Endothelial cell of hepatic sinusoid (primary cell): ENCODE results near the gene REST.

Source experiments
- in situ Hi-C: cut with HindIII; loops from 2 replicates; pipeline ENCODE4 v1.10.0; 2017; ENCODE audit warnings: low sequenced_read_pairs

REST gene

DNA sequence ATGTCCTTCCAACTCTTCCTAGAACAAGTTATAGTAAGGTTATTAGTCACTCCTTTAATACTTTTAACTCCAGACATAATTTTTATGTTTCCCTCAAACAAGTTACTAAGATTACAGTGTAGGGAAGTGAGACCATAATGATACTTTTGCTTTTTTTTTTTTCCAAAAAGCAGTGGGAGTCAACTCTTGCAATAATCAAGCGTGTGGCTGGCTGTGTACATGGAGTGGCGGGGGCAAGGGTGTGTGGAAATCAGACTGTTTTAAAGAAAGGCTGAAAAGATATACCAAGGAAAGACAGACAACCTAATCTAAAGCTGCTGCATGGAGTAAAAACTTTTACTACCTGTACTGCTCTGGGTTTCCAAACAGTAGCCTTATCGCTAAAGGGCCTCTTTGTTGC is 65.6 kb downstream of the REST start:
- in situ Hi-C loops, result no loop called here

DNA sequence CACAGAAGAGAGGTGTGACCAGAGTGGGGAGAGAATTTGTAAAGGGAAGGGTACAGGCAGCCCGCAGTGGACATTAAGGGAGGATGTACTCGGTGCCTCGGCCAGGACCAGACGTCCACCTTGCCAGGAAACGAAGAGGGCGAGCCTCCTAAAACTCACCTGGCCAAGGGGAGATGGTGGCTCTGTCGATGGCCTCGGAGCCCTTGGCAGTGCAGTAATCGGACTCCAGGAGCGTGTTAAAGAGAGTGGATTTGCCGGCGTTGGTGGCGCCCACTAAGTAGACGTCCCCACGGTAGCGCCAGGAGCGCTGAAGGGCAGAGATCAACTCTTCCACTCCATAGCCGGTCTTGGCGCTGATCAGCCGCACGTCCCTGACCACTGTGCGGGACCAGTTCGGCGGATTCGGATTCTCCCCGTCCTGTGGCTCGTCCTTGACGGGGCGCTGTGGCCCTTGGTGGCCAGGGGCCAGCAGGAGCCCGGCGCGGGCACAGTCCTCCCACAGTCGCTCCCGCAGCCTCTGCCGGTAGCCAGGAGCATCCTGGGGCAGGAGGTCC is 68.7 kb downstream of the REST start:
- in situ Hi-C loops, result no loop called here

DNA sequence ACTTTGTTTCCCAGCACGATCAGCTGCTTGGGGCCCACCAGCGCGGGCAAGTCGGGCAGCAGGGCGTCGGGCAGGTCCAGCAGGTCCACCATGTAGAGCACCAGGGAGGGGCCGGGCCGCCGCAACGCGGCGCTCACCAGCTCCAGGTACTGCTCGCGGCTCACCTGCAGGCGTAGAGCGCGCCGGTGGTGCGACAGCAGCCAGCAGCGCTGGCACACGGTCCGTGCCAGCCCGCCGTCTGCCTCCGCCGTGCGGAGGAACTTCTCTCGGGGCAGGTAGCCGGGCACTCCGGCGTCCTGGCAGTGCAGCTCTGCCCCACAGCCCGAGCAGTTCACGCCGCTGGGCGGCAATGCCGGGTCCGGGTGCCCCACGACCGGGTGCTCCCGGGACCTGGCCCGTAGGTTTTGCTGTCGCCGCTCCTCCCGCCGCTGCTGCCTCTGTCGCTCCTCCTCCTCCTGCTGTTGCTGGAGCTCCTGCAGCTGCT is 69.2 kb downstream of the REST start:
- in situ Hi-C loops, result no loop called here

DNA sequence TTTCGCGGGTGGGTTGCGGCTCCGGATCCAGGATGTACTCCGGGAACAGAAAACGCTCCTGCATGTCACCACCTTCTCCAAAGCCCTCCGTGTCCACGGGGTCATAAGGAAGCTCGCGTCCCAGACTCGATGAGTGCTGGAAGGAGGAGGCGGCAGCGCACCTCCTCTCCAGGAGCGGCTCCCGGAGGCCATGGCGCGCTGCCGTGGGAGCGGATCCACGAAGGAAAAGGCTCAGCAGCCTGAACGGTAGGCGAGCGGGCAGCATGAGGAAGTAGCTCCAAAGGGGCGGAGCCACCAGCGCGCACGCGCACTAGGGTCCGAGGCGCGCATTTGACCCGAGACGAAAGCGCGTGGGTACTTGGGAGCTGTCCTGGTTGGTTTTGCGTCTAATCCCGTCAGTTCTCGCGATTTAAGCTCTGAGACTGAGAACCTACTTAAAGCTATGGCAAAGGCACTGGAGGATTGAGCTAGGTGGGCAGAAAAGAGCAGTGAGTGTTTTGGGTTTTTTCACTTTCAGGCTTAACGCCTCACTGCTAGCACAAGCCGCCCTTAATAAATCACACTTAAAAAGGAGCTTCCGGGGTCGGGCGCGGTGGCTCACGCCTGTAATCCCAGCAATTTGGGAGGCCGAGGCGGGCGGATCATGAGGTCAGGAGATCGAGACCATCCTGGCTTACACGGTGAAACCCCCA is 69.8 kb downstream of the REST start, which contains the start of gene NOA1:
Gene NOA1 (minus strand): TSS at position 286 of the 692 bp plus-strand sequence. CDS start 21 bp downstream, at position 265.
- in situ Hi-C loops, result no loop called here

DNA sequence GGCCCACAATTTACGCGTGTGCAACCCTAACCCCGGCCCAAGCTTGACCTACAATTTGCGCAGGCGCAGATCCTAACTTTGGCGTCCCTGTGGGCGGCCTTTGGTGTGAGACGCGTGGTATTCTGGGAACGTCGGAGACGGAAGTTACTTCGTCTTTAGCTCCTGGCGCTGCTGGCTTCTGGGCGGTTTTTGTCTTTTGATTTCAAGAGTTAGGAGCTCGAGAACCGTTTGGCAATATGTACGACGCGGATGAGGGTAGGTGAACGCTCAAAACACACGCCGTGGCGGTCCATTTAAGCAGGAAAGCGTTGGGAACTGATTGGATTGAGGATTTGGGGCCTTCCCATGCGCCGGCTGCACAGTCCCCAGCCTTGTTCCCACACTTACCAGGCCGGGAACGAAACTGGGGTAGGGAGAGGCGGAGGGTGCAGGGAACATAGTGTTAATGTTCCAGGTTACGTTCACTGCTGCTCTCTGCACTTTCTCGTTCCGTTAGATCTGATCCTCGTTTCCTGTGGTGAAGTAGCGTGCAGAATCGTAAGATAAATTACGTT is 71.1 kb downstream of the REST start, which contains the start of gene POLR2B:
Gene POLR2B (plus strand): TSS at position 147 of the 554 bp plus-strand sequence. CDS start 90 bp downstream, at position 237.
- in situ Hi-C loops, result no loop called here

DNA sequence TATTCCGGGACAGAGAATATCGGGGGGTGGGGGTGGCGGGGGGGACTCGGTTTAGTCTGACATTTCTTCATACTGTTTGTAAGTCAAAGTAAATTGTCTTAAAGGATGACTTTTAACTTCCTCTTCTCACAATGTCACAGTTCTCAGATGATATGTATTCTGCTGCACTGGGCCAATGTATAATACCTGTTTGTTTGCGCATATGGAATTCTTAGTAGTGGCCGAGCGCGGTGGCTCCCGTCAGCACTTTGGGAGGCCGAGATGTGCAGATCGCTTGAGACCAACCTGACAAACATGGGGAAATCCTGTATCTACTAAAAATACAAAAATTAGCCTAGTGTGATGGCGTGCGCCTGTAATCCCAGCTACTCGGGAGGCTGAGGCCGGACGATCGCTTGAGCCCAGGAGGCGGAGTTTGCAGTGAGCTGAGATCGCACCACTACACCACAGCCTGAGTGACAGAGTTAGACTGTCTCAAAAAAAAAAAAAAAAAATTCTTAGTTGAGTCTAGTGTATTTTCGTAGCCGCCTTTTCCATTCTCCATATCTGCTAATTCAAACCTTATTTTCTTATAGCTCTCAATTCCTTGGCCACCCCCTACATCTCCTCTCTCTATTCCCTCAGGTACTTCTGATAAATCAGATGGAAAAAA is 71.8 kb downstream of the REST start:
- in situ Hi-C loops, result no loop called here

DNA sequence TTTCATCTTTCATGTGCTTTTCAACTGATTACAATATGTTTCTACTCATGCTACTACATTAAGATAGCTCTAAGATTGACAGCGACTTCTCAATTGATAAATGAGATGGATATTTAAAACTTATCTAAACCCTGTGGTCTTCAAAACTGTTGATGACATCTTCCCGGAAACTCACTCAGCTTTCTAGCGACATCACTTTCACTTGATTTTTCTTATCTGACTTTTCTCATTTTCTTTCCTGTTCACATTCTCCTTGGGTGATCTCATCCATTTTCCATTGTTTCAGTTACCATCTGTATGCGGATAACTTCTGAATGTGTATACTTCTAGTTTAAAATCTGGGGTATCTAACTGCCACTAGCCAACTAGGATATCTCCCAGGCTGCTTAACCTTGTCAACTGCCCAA is 74.1 kb downstream of the REST start:
- in situ Hi-C loops, result no loop called here

DNA sequence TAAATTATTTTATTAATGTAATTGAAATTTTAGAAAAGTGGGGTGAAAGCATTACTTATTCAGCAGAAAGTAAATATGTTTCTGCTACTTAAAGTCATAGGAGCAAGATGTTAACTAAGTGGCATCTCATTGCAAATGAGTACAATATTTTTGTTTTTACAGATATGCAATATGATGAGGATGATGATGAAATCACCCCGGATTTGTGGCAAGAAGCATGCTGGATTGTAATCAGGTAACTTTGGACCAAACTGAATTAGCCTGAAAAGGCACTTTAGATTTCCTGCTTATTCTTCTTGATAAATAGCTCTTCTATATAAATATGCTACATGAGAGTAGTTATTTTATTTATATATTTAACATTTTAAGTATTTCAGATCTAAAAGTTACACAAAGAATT is 78.5 kb downstream of the REST start:
- in situ Hi-C loops, result no loop called here

DNA sequence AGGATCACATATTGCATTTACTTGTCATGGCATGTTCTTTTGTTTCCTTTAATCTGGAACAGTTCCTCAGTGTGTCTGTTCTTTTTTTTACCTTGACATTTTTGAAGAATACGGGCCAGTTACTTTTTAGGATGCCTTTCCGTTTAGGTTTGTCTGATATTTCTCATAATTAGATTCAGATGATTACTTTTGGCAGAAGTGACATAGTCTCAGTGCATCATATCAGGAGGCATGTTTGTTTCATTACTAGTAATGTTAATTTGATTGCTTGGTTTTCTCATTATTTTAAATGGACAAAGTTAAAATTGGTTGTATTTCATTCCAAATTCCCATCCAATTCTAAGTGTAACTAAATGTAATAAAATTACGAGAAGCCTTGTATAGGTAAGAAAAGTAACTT is 79.3 kb downstream of the REST start:
- in situ Hi-C loops, result no loop called here

DNA sequence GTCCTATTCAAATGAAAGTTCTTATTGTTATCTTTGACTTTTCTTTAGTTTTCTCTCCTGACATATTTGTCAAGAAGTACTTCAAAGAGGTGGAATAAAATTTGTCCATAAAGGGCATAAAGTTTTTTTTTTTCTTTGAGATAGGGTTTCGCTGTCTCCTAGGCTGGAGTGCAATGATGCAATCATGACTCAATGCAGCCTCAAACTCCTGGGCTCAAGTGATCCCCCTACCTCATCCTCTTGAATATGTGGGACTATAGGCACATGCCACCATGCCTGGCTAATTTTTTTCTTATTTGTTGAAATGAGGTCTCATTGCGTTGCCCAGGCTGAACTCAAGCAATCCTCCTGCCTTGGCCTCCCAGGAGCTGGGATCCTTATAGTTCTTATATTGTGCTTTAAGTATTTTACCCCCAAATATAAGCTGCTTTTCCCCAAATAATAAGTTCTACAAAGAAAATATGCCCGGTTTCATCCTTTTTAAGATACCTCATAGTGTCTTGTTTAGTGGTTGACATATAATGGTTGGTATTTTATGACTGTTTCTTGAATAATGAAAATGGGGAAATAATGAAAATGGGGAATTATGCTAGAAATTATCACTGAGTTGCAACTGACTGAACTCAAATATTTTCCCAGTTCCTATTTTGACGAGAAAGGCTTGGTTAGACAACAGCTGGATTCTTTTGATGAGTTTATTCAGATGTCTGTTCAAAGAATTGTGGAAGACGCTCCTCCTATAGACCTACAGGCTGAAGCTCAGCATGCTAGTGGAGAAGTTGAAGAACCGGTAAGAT is 82.6 kb downstream of the REST start:
- in situ Hi-C loops, result no loop called here

DNA sequence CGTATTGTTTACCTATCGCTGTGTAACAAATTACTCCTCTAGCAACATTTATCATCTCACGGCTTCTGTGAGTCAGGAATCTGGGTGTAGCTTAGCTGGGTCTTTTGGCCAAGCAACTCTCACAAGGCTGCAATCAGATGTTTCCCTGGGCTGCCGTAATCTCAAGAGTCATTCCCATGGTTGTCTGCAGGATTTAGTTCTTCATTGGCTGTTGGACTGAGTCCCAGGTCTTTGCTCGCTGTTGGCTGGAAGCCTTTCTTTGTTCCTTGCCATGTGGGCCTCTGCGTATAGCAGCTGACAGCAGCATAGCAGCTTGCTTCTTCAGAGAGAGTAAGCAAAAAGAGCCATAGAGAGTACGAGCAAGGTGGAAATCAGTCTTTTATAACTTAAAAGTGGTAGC is 87.8 kb downstream of the REST start:
- in situ Hi-C loops, result loop anchor here (5.0 kb wide), 1 partner anchor 88 kb away; the partner anchor contains the start of gene REST

DNA sequence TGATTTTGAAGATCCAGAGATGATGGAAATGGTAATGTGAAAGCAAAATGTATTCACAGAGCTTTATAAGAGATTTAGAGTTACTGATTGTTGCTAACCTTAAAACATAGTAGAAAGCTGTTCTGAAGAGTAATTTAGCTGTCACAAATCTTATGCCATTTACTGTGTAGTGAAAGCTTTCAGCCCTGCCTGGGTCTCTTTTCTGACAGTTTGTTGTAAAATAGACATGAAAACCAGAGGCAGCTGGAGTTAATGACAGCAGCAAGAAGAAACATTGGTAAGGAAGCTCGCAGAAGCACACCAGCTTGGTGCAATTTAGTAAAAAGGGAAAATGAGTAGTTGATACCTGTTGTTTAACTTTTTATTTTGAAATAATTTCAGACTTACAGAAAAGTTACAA is 92.1 kb downstream of the REST start:
- in situ Hi-C loops, result loop anchor here (5.0 kb wide), 1 partner anchor 92 kb away; the partner anchor contains the start of gene REST

DNA sequence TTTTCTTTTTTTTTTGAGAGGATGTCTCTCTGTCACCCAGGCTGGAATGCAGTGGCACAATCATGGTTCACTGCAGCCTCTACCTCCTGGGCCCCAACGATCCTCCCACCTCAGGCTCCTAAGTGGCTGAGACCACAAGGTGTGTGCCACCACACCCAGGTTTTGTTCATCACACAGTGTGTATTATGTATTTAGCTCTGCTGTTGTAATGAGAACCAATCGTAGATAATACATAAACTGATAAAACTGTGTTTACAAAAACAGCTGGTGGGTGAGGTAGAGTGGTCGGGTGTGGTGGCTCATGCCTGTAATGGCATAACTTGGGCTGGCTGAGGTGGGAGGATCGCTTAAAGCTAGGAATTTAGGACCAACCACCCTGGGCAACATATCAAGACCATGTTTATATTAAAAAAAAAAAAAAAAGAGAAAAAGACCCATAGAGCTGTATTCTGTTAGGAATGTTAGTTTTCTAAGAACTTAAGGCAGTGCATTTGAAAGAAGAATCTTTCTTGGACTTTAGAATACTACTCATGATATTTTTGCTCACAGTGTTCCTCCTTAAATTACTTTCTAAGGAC is 105.9 kb downstream of the REST start:
- in situ Hi-C loops, result no loop called here
